ENCODE data around the gene FBXO44. TPM values are rescaled to one million over a fixed set of nuclear protein-coding genes. Genes with fewer than 3 reads are reported as not detected.

Gene FBXO44
- polyA plus RNA-seq, 1 donor from 2014 or later: 119 TPM

DNA sequence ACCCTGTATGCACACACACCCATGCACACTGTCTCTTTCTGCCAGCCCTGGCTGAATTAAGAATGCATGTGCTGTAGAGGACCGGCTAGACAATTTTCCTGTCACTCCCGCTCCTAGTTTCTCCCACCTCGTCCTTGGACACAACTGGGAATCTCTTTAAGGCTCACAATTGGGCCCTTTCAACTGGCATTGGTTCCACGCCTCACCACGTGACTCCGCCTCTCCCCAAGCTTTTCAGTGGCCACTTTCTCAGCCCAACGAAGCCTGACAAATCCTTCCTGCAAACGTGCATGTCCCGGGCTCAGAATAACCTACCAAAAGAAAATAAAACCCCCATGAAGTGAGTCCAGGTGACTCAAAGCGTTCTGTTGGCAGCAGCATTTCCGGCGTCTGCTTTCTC is 34.3 kb upstream of the FBXO44 start:
- Histone ChIP-seq H3K9me3 (ENCODE audit: low read length) (no peaks in the 10 kb centered on the region), H3F3A (ENCODE audit: insufficient read depth, low read length, poor library complexity, severe bottlenecking) (no peaks in the 10 kb centered on the region), H3K27me3 (ENCODE audit: insufficient read depth, low read depth, low read length) (no peaks in the 10 kb centered on the region), H3K36me3 (ENCODE audit: insufficient read depth, low read length) (no peaks in the 10 kb centered on the region), H3K9ac (ENCODE audit: low read length) (no peak overlapping the region), H3K27ac (ENCODE audit: low read length) (no peak overlapping the region), H2AFZ (ENCODE audit: low read depth, low read length) (no peak overlapping the region), H4K20me1 (ENCODE audit: insufficient read depth) (no peaks in the 10 kb centered on the region), H3K4me2 (ENCODE audit: low read length) (no peak overlapping the region), H3K79me2 (replicated peaks; ENCODE audit: insufficient read depth, low read length) (no peaks in the 10 kb centered on the region), H3K9me2 (ENCODE audit: insufficient read depth, low read length) (no peaks in the 10 kb centered on the region), H3K4me3 (ENCODE audit: low read length) (no peak overlapping the region)
- TF ChIP-seq, protein P1, sequence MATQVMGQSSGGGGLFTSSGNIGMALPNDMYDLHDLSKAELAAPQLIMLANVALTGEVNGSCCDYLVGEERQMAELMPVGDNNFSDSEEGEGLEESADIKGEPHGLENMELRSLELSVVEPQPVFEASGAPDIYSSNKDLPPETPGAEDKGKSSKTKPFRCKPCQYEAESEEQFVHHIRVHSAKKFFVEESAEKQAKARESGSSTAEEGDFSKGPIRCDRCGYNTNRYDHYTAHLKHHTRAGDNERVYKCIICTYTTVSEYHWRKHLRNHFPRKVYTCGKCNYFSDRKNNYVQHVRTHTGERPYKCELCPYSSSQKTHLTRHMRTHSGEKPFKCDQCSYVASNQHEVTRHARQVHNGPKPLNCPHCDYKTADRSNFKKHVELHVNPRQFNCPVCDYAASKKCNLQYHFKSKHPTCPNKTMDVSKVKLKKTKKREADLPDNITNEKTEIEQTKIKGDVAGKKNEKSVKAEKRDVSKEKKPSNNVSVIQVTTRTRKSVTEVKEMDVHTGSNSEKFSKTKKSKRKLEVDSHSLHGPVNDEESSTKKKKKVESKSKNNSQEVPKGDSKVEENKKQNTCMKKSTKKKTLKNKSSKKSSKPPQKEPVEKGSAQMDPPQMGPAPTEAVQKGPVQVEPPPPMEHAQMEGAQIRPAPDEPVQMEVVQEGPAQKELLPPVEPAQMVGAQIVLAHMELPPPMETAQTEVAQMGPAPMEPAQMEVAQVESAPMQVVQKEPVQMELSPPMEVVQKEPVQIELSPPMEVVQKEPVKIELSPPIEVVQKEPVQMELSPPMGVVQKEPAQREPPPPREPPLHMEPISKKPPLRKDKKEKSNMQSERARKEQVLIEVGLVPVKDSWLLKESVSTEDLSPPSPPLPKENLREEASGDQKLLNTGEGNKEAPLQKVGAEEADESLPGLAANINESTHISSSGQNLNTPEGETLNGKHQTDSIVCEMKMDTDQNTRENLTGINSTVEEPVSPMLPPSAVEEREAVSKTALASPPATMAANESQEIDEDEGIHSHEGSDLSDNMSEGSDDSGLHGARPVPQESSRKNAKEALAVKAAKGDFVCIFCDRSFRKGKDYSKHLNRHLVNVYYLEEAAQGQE (IDR thresholded peaks at IDR 0.05; ENCODE audit: borderline replicate concordance): no peak
- no peak for TF ChIP-seq EZH2 (IDR thresholded peaks at IDR 0.05; ENCODE audit: borderline replicate concordance, insufficient read depth, low read length, poor library complexity, severe bottlenecking)

DNA sequence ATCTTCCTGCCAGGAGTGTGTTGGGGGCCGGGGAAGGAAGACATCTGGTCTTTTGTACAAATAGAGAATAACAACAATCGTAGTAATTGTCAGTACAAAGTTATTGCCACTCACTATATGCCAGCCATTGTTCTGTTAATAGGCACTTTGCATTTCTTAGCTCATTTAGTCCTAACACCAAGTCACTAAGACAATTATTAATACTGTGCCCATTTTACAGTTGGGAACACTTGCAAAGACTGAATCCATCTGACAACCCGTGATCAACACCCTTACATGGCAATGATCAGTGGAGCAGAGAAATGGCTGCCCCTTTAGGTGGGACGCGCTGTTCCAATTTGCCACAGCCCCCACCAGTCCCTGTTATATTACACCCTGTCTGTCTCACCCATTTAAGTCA is 33.8 kb upstream of the FBXO44 start:
- no peaks in the 10 kb centered on the region for H3K27me3 ChIP-seq (ENCODE audit: insufficient read depth, low read depth, low read length)
- no peaks in the 10 kb centered on the region for H3K9me2 ChIP-seq (ENCODE audit: insufficient read depth, low read length)
- no peak overlapping the region for H3K9ac ChIP-seq (ENCODE audit: low read length)
- H3K27ac ChIP-seq (ENCODE audit: low read length): no peak overlapping the region
- H4K20me1 ChIP-seq (ENCODE audit: insufficient read depth): no peaks in the 10 kb centered on the region
- H3K79me2 ChIP-seq (replicated peaks; ENCODE audit: insufficient read depth, low read length): no peaks in the 10 kb centered on the region
- no peaks in the 10 kb centered on the region for H3K36me3 ChIP-seq (ENCODE audit: insufficient read depth, low read length)
- no peak for TF ChIP-seq MXI1 (conservative IDR thresholded peaks at IDR 0.05; ENCODE audit: poor library complexity, severe bottlenecking)
- no peak for TF ChIP-seq EP300 (conservative IDR thresholded peaks at IDR 0.05; ENCODE audit: poor library complexity, severe bottlenecking)
- no peak for TF ChIP-seq RAD21 (conservative IDR thresholded peaks at IDR 0.05)
- no peak for TF ChIP-seq POLR2AphosphoS5 (IDR thresholded peaks at IDR 0.05)
- TF ChIP-seq EZH2 (IDR thresholded peaks at IDR 0.05; ENCODE audit: borderline replicate concordance, insufficient read depth, low read length, poor library complexity, severe bottlenecking): no peak
- TF ChIP-seq TAF1 (IDR thresholded peaks at IDR 0.05; ENCODE audit: low read depth): no peak
- H3F3A ChIP-seq (ENCODE audit: insufficient read depth, low read length, poor library complexity, severe bottlenecking): no peaks in the 10 kb centered on the region
- no peak overlapping the region for H2AFZ ChIP-seq (ENCODE audit: low read depth, low read length)
- no peak overlapping the region for H3K4me2 ChIP-seq (ENCODE audit: low read length)
- no peaks in the 10 kb centered on the region for H3K9me3 ChIP-seq (ENCODE audit: low read length)
- no peak overlapping the region for H3K4me3 ChIP-seq (ENCODE audit: low read length)

DNA sequence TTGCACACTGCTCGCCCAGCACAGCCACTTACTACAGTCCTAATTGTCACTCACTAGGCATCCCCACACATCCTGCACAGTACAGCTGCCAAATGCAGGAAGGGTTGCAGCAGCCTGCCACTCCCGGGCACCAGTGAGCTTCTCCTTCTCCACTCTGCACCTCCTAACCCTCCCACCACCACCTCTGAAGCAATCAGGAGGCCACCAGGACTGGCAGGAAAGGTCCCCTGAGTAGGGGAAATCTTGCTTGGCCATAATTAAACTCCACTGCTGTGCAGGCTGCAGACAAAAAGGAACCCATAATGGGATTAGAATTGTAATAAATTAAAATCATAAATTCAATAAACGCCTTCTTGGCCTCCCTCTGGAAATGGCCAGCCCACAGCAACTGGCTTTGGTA is 32.3 kb upstream of the FBXO44 start:
- Histone ChIP-seq H3K9ac (ENCODE audit: low read length) (no peak overlapping the region), H3K27ac (ENCODE audit: low read length) (no peak overlapping the region), H3K9me3 (ENCODE audit: low read length) (no peaks in the 10 kb centered on the region), H3F3A (ENCODE audit: insufficient read depth, low read length, poor library complexity, severe bottlenecking) (no peaks in the 10 kb centered on the region), H3K9me2 (ENCODE audit: insufficient read depth, low read length) (no peaks in the 10 kb centered on the region), H3K4me2 (ENCODE audit: low read length) (no peak overlapping the region), H4K20me1 (ENCODE audit: insufficient read depth) (no peaks in the 10 kb centered on the region), H3K27me3 (ENCODE audit: insufficient read depth, low read depth, low read length) (no peaks in the 10 kb centered on the region), H3K36me3 (ENCODE audit: insufficient read depth, low read length) (no peaks in the 10 kb centered on the region), H3K79me2 (replicated peaks; ENCODE audit: insufficient read depth, low read length) (no peaks in the 10 kb centered on the region), H2AFZ (ENCODE audit: low read depth, low read length) (no peak overlapping the region), H3K4me3 (ENCODE audit: low read length) (no peak overlapping the region)
- TF ChIP-seq, protein P2, sequence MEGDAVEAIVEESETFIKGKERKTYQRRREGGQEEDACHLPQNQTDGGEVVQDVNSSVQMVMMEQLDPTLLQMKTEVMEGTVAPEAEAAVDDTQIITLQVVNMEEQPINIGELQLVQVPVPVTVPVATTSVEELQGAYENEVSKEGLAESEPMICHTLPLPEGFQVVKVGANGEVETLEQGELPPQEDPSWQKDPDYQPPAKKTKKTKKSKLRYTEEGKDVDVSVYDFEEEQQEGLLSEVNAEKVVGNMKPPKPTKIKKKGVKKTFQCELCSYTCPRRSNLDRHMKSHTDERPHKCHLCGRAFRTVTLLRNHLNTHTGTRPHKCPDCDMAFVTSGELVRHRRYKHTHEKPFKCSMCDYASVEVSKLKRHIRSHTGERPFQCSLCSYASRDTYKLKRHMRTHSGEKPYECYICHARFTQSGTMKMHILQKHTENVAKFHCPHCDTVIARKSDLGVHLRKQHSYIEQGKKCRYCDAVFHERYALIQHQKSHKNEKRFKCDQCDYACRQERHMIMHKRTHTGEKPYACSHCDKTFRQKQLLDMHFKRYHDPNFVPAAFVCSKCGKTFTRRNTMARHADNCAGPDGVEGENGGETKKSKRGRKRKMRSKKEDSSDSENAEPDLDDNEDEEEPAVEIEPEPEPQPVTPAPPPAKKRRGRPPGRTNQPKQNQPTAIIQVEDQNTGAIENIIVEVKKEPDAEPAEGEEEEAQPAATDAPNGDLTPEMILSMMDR (IDR thresholded peaks at IDR 0.05; ENCODE audit: poor library complexity, severe bottlenecking): no peak
- TF ChIP-seq EP300 (conservative IDR thresholded peaks at IDR 0.05; ENCODE audit: poor library complexity, severe bottlenecking) (no peak), POLR2AphosphoS5 (IDR thresholded peaks at IDR 0.05) (no peak), RAD21 (conservative IDR thresholded peaks at IDR 0.05) (no peak), TAF1 (IDR thresholded peaks at IDR 0.05; ENCODE audit: low read depth) (no peak), MXI1 (conservative IDR thresholded peaks at IDR 0.05; ENCODE audit: poor library complexity, severe bottlenecking) (no peak), EZH2 (IDR thresholded peaks at IDR 0.05; ENCODE audit: borderline replicate concordance, insufficient read depth, low read length, poor library complexity, severe bottlenecking) (no peak), SMC3 (conservative IDR thresholded peaks at IDR 0.05; ENCODE audit: poor library complexity) (no peak)
- TF ChIP-seq, protein P1 (IDR thresholded peaks at IDR 0.05; ENCODE audit: borderline replicate concordance): no peak
